SK-N-SH treated with all-trans-retinoic acid at 6 μM for 48 hours (cell line): Measurements from ENCODE around the gene CTF1.

Experiments used
- ATAC-seq: fragments of 200-7000 bp; cut with Tn5 transposase; 3 replicates; pipeline ENCODE4 v1.9.1; 2020; ENCODE audit warnings: mild to moderate bottlenecking, moderate library complexity
- ARNTL ChIP-seq: fragments of 450-650 bp; formaldehyde crosslinking; IDR thresholded peaks from 2 replicates; pipeline ENCODE4 v1.5.0; 2020; ENCODE audit warnings: low read depth, mild to moderate bottlenecking, moderate library complexity, borderline replicate concordance
- CSDC2 ChIP-seq: fragments of 250-450 bp; sonication (Bioruptor Pico); IDR thresholded peaks from 2 replicates; pipeline ENCODE4 v1.5.0; 2020; ENCODE audit warnings: mild to moderate bottlenecking, moderate library complexity
- ESRRG ChIP-seq: fragments of 250-450 bp; sonication (Bioruptor Pico); IDR thresholded peaks from 2 replicates; pipeline ENCODE4 v1.6.1; 2021; ENCODE audit warnings: mild to moderate bottlenecking
- GLIS3 ChIP-seq: fragments of 250-450 bp; sonication (Bioruptor Pico); IDR thresholded peaks from 2 replicates; pipeline ENCODE4 v1.5.0; 2020; ENCODE audit warnings: mild to moderate bottlenecking, moderate library complexity
- ISL1 ChIP-seq: fragments of 250-450 bp; sonication (Bioruptor Pico); IDR thresholded peaks from 2 replicates; pipeline ENCODE4 v2.1.2; 2022; ENCODE audit warnings: mild to moderate bottlenecking, moderate library complexity
- OSR1 ChIP-seq: fragments of 250-450 bp; sonication (Bioruptor Pico); IDR thresholded peaks from 2 replicates; pipeline ENCODE4 v1.8.0; 2022; ENCODE audit warnings: moderate library complexity, mild to moderate bottlenecking, inconsistent platforms
- PPARA ChIP-seq: fragments of 250-450 bp; sonication (Bioruptor Pico); IDR thresholded peaks from 2 replicates; pipeline ENCODE4 v1.5.0; 2020; ENCODE audit warnings: mild to moderate bottlenecking, borderline replicate concordance
- RARB ChIP-seq: fragments of 250-450 bp; sonication (Bioruptor Pico); IDR thresholded peaks from 2 replicates; pipeline ENCODE4 v1.8.0; 2021; ENCODE audit warnings: mild to moderate bottlenecking, moderate library complexity
- SNAI2 ChIP-seq: fragments of 250-450 bp; sonication (Bioruptor Pico); IDR thresholded peaks from 2 replicates; pipeline ENCODE4 v1.5.0; 2020; ENCODE audit warnings: mild to moderate bottlenecking, moderate library complexity
- TCF4 ChIP-seq: fragments of 250-450 bp; sonication (Bioruptor Pico); IDR thresholded peaks from 2 replicates; pipeline ENCODE4 v1.8.0; 2021; ENCODE audit warnings: mild to moderate bottlenecking, moderate library complexity, borderline replicate concordance
- TOX ChIP-seq: fragments of 250-450 bp; sonication (Bioruptor Pico); IDR thresholded peaks from 2 replicates; pipeline ENCODE4 v1.8.0; 2021; ENCODE audit warnings: mild to moderate bottlenecking, moderate library complexity, borderline replicate concordance
- ZC3H10 ChIP-seq: fragments of 250-450 bp; sonication (Bioruptor Pico); IDR thresholded peaks from 2 replicates; pipeline ENCODE4 v1.5.1; 2021; ENCODE audit warnings: mild to moderate bottlenecking, moderate library complexity
- ZFP3 ChIP-seq: fragments of 250-450 bp; sonication (Bioruptor Pico); IDR thresholded peaks from 2 replicates; pipeline ENCODE4 v1.5.0; 2020; ENCODE audit warnings: mild to moderate bottlenecking, moderate library complexity
- ZNF70 ChIP-seq: fragments of 450-650 bp; formaldehyde crosslinking; IDR thresholded peaks from 2 replicates; pipeline ENCODE4 v1.5.0; 2020; ENCODE audit warnings: mild to moderate bottlenecking, moderate library complexity
- ZNF8 ChIP-seq: fragments of 450-650 bp; formaldehyde crosslinking; IDR thresholded peaks from 2 replicates; pipeline ENCODE4 v1.5.0; 2020; ENCODE audit warnings: mild to moderate bottlenecking, moderate library complexity
- TF ChIP-seq, protein P1 (sequence below): fragments of 250-450 bp; sonication (Bioruptor Pico); IDR thresholded peaks from 2 replicates; pipeline ENCODE4 v1.5.1; 2021; ENCODE audit warnings: mild to moderate bottlenecking, moderate library complexity
- TF ChIP-seq, protein P2 (sequence below): fragments of 250-450 bp; sonication (Bioruptor Pico); IDR thresholded peaks from 2 replicates; pipeline ENCODE4 v1.5.0; 2020; ENCODE audit warnings: mild to moderate bottlenecking, moderate library complexity
- TF ChIP-seq, protein P3 (sequence below): fragments of 250-450 bp; sonication (Bioruptor Pico); IDR thresholded peaks from 2 replicates; pipeline ENCODE4 v1.8.0; 2021; ENCODE audit warnings: low read depth, mild to moderate bottlenecking, moderate library complexity, borderline replicate concordance
- TF ChIP-seq, protein P4 (sequence below): fragments of 250-450 bp; sonication (Bioruptor Pico); IDR thresholded peaks from 2 replicates; pipeline ENCODE4 v1.8.0; 2020; ENCODE audit warnings: mild to moderate bottlenecking, moderate library complexity, borderline replicate concordance
- TF ChIP-seq, protein P5 (sequence below): fragments of 250-450 bp; sonication (Bioruptor Pico); IDR thresholded peaks from 2 replicates; pipeline ENCODE4 v1.5.1; 2020; ENCODE audit warnings: low read depth, mild to moderate bottlenecking, moderate library complexity

Gene CTF1

DNA sequence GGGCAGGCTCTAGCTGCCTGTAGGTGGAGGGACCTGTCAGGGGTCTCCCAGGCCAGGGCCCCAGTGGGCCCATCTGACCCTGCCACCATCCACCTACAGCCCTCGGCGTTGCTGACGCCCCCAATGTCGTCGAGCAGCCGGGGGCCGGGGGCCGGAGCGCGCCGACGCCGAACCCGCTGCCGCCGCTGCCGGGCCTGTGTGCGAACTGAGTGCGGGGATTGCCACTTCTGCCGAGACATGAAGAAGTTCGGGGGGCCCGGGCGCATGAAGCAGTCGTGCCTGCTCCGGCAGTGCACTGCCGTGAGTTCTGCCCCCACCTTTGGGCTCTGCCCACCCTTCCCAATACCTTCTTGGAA is 29.2 kb downstream of the CTF1 start:
- TF ChIP-seq, protein P1, sequence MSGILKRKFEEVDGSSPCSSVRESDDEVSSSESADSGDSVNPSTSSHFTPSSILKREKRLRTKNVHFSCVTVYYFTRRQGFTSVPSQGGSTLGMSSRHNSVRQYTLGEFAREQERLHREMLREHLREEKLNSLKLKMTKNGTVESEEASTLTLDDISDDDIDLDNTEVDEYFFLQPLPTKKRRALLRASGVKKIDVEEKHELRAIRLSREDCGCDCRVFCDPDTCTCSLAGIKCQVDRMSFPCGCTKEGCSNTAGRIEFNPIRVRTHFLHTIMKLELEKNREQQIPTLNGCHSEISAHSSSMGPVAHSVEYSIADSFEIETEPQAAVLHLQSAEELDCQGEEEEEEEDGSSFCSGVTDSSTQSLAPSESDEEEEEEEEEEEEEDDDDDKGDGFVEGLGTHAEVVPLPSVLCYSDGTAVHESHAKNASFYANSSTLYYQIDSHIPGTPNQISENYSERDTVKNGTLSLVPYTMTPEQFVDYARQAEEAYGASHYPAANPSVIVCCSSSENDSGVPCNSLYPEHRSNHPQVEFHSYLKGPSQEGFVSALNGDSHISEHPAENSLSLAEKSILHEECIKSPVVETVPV (CRISPR knock-in tag), result no peak
- TF ChIP-seq ARNTL (CRISPR knock-in tag), result no peak
- ATAC-seq, result no peak

DNA sequence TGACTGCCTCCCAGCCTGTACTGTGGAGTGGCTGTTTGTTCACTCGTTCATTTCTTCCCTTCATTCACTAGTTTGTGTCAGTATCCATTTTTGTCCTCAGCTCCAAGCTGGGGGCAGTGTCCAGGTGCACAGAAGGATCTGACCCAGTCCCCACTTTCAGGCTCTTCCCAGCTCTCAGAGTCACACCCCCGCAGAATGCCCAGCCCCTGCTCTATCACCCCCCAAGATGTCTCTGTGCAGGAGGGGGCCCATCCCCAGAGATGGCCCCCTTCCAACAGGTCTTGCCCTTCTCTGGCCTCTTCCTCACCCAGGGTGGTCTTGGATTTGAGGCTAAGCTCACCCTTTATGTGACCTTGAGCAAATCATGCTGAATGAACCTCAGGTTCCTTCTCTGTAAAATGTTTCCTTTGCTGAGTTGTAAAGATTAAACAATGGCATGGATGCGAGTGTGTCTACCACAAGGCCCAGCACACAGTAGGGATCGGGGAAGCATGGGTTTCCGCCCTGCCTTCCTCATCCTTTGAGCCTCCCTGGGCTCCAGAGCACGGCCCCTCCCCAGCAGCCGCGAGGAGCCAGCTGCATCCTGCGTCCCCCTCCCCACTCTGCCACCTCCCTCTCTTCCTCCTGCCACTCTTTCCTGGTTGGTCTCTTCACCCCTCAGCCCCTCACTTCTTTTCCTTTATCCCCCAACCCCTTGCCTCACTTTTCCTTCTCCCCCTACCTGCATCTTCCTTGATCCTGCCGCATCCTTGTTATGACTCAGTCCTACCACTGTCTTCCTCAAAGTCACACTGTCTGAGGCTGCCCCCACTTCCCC is 29.8 kb downstream of the CTF1 start:
- TF ChIP-seq ESRRG (CRISPR knock-in tag), result no peak
- TF ChIP-seq RARB (CRISPR knock-in tag), result no peak
- TF ChIP-seq ZNF70 (CRISPR knock-in tag), result no peak
- no peak for TF ChIP-seq PPARA (CRISPR knock-in tag)
- TF ChIP-seq ARNTL (CRISPR knock-in tag), result no peak
- TF ChIP-seq, protein P2, sequence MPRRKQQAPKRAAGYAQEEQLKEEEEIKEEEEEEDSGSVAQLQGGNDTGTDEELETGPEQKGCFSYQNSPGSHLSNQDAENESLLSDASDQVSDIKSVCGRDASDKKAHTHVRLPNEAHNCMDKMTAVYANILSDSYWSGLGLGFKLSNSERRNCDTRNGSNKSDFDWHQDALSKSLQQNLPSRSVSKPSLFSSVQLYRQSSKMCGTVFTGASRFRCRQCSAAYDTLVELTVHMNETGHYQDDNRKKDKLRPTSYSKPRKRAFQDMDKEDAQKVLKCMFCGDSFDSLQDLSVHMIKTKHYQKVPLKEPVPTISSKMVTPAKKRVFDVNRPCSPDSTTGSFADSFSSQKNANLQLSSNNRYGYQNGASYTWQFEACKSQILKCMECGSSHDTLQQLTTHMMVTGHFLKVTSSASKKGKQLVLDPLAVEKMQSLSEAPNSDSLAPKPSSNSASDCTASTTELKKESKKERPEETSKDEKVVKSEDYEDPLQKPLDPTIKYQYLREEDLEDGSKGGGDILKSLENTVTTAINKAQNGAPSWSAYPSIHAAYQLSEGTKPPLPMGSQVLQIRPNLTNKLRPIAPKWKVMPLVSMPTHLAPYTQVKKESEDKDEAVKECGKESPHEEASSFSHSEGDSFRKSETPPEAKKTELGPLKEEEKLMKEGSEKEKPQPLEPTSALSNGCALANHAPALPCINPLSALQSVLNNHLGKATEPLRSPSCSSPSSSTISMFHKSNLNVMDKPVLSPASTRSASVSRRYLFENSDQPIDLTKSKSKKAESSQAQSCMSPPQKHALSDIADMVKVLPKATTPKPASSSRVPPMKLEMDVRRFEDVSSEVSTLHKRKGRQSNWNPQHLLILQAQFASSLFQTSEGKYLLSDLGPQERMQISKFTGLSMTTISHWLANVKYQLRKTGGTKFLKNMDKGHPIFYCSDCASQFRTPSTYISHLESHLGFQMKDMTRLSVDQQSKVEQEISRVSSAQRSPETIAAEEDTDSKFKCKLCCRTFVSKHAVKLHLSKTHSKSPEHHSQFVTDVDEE (CRISPR knock-in tag), result no peak
- no peak for TF ChIP-seq ZFP3 (CRISPR knock-in tag)
- TF ChIP-seq, protein P3, sequence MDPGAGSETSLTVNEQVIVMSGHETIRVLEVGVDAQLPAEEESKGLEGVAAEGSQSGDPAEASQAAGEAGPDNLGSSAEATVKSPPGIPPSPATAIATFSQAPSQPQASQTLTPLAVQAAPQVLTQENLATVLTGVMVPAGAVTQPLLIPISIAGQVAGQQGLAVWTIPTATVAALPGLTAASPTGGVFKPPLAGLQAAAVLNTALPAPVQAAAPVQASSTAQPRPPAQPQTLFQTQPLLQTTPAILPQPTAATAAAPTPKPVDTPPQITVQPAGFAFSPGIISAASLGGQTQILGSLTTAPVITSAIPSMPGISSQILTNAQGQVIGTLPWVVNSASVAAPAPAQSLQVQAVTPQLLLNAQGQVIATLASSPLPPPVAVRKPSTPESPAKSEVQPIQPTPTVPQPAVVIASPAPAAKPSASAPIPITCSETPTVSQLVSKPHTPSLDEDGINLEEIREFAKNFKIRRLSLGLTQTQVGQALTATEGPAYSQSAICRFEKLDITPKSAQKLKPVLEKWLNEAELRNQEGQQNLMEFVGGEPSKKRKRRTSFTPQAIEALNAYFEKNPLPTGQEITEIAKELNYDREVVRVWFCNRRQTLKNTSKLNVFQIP, result no peak
- no peak for TF ChIP-seq TOX (CRISPR knock-in tag)
- no peak for TF ChIP-seq TCF4 (CRISPR knock-in tag)
- TF ChIP-seq, protein P1 (CRISPR knock-in tag), result no peak
- no peak for TF ChIP-seq GLIS3 (CRISPR knock-in tag)
- TF ChIP-seq OSR1 (CRISPR knock-in tag), result no peak
- no peak for TF ChIP-seq ISL1 (CRISPR knock-in tag)
- no peak for TF ChIP-seq CSDC2 (CRISPR knock-in tag)
- TF ChIP-seq, protein P4, sequence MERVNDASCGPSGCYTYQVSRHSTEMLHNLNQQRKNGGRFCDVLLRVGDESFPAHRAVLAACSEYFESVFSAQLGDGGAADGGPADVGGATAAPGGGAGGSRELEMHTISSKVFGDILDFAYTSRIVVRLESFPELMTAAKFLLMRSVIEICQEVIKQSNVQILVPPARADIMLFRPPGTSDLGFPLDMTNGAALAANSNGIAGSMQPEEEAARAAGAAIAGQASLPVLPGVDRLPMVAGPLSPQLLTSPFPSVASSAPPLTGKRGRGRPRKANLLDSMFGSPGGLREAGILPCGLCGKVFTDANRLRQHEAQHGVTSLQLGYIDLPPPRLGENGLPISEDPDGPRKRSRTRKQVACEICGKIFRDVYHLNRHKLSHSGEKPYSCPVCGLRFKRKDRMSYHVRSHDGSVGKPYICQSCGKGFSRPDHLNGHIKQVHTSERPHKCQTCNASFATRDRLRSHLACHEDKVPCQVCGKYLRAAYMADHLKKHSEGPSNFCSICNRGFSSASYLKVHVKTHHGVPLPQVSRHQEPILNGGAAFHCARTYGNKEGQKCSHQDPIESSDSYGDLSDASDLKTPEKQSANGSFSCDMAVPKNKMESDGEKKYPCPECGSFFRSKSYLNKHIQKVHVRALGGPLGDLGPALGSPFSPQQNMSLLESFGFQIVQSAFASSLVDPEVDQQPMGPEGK (CRISPR knock-in tag), result no peak
- no peak for TF ChIP-seq SNAI2 (CRISPR knock-in tag)
- no peak for TF ChIP-seq ZNF8 (CRISPR knock-in tag)
- TF ChIP-seq ZC3H10 (CRISPR knock-in tag), result no peak
- ATAC-seq, result no peak

DNA sequence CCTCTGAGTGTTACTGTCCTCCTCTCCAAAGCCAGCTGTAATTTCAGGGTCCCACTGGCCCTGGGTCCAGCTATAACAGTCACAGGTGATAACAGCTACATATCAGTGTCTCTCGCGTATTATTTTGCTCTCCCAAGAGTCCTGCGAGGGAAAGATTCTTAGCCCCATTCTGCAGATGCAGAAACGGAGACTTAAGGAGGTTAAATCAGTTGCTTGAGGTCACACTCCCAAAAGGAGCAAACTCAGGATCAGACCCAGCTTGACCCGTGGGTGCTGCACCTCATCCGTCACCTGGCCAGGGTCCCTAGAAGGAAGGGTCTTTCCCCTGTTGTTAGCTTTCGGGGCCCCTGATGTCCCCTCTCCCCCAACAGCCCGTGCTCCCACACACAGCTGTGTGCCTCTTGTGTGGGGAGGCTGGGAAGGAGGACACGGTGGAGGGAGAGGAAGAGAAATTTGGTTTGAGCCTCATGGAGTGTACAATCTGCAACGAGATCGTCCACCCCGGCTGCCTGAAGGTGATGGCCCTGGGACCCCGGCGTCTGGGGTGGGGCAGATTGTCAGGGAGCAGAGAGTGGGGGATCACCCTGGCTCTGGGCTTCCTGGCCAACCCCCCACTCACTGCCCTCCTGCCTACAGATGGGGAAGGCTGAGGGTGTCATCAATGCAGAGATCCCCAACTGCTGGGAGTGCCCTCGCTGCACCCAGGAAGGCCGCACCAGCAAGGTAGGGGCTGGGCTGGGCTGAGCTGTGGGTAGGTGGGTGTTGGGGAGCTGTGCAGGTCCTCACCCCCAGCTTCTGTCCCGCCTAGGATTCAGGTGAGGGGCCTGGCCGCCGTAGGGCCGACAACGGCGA is 30.7 kb downstream of the CTF1 start:
- ATAC-seq, result no peak
- TF ChIP-seq, protein P5, sequence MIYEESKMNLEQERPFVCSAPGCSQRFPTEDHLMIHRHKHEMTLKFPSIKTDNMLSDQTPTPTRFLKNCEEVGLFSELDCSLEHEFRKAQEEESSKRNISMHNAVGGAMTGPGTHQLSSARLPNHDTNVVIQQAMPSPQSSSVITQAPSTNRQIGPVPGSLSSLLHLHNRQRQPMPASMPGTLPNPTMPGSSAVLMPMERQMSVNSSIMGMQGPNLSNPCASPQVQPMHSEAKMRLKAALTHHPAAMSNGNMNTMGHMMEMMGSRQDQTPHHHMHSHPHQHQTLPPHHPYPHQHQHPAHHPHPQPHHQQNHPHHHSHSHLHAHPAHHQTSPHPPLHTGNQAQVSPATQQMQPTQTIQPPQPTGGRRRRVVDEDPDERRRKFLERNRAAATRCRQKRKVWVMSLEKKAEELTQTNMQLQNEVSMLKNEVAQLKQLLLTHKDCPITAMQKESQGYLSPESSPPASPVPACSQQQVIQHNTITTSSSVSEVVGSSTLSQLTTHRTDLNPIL, result no peak
- TF ChIP-seq, protein P1 (CRISPR knock-in tag), result no peak
- TF ChIP-seq OSR1 (CRISPR knock-in tag), result no peak
- TF ChIP-seq ISL1 (CRISPR knock-in tag), result no peak
- TF ChIP-seq, protein P2 (CRISPR knock-in tag), result no peak
- TF ChIP-seq ZNF70 (CRISPR knock-in tag), result no peak
- TF ChIP-seq ZNF8 (CRISPR knock-in tag), result no peak
